Large intestine (tissue), 3 donors: Measurements from ENCODE around the gene SRRM4. TPM values are rescaled to one million over a fixed set of nuclear protein-coding genes. Genes with fewer than 3 reads are reported as not detected.
A peak's percentile ranks its signal among the peaks of the same experiment; 100 is the strongest.

Source experiments
- DNase-seq, 2 donors: peaks; one replicate each; pipeline versions ENCODE4 v3.0.0 to v3.0.0-alpha.2; 2013
- H3K27ac ChIP-seq: one replicate; pipeline ENCODE4 v1.5.1; 2013; ENCODE audit warnings: low read length
- H3K27me3 ChIP-seq: 2 replicates; pipeline ENCODE4 v1.6.1; 2013; ENCODE audit warnings: low read length; ENCODE audit not compliant: control insufficient read depth, insufficient read depth
- H3K36me3 ChIP-seq: 2 replicates; pipeline ENCODE4 v1.6.1; 2013; ENCODE audit warnings: low read length; ENCODE audit not compliant: control insufficient read depth, insufficient read depth
- H3K4me1 ChIP-seq: one replicate; pipeline ENCODE4 v1.6.1; 2013; ENCODE audit warnings: low read length; ENCODE audit not compliant: control insufficient read depth, insufficient read depth
- H3K4me3 ChIP-seq: one replicate; pipeline ENCODE4 v1.5.1; 2013; ENCODE audit warnings: low read length
- H3K9me3 ChIP-seq: one replicate; pipeline ENCODE4 v1.6.1; 2013; ENCODE audit warnings: mild to moderate bottlenecking, low read depth, low read length, moderate library complexity; ENCODE audit not compliant: control insufficient read depth
- WGBS: methylation state at CpG from one replicate; pipeline ENCODE4 v1.1.5; 2013; ENCODE audit warnings: low lambda C conversion rate; ENCODE audit not compliant: insufficient coverage; 5-methylcytosine and 5-hydroxymethylcytosine counted together
- polyA plus RNA-seq: library from polyadenylated mRNA; unstranded; fragments of 120-200 nt; gene quantifications from one replicate; pipeline ENCODE4 v1.2.1, GENCODE V29; 2013

SRRM4 gene
- polyA plus RNA-seq, 1 donor: 1.6 TPM

DNA sequence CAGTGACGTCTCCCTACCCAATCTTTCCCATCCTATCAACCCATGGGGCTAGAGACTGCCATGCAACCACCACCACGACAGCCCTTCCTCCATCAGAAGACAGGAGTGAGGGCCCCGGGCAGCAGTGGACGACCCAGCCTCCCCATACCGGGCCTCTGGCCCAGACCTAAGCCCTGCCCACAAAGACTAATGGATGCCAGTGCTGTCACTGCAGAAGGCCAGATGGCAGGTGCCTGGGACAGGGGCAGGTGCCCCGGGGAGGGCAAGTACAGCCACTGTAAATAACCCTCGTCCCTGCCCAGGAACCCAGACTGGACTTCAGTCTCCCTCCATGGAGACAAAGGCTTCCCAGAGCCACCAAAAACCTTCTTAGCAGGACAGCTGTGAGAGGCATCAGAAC, 177.1 kb downstream of the SRRM4 start:
- Histone ChIP-seq H3K4me3 (no peak overlapping the region), H3K27me3 (peaks cover 15% of the 10 kb centered on the region), H3K36me3 (no peaks in the 10 kb centered on the region), H3K9me3 (peaks cover 5% of the 10 kb centered on the region), H3K4me1 (no peaks in the 10 kb centered on the region), H3K27ac (no peak overlapping the region)
- 100% methylated on average over 1 of the region's 7 CpGs for WGBS
- no peak for DNase-seq

DNA sequence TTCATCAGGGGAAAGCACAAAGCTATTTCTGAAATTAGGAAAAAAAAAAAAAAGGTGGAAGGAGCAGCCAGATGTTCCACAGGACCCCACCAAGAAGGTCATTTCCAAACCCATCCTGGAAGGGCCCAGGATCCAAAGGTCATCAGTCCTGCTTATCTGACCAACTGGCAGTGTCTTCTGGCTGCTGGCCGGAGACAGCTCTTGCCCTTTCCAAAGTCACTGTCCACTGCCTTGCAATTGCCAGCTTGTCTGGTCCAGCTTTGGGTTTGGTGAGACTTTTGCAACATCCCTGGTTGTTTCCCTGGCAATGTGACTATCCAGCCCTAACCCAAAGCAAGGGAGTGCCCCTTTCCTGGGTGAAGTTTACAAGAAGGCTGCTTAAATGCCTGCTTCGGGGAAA, 178.5 kb downstream of the SRRM4 start:
- Histone ChIP-seq H3K9me3 (no peaks in the 10 kb centered on the region), H3K27me3 (peaks cover 4% of the 10 kb centered on the region), H3K27ac (no peak overlapping the region), H3K36me3 (no peaks in the 10 kb centered on the region), H3K4me1 (no peaks in the 10 kb centered on the region), H3K4me3 (no peak overlapping the region)
- 100% methylated on average over 1 of the region's 2 CpGs for WGBS
- no peak for DNase-seq

DNA sequence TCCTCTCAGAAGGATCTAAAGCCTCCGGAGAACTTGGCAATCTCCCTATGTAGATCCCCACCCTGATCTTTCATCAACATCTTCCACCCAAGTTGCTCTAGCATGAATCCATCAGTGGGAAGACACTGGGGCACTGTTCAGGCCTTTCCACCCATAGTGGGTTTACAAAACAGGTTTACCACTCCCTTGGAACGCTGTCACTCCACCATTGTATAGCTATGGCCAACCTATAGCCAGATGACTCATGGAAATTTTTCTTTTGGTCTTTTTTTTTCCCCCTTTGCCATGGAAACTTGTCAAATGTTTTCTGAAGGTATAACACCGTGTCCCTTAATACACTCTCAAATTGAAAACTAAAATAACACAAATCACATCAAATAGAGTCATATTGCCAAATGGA, 186.6 kb downstream of the SRRM4 start:
- no peak for DNase-seq
- 86% methylated on average over 2 of the region's 3 CpGs for WGBS
- H3K27ac ChIP-seq: no peak overlapping the region
- no peaks in the 10 kb centered on the region for H3K36me3 ChIP-seq
- H3K4me1 ChIP-seq: no peaks in the 10 kb centered on the region
- H3K27me3 ChIP-seq: no peaks in the 10 kb centered on the region
- H3K4me3 ChIP-seq: no peak overlapping the region
- no peaks in the 10 kb centered on the region for H3K9me3 ChIP-seq

DNA sequence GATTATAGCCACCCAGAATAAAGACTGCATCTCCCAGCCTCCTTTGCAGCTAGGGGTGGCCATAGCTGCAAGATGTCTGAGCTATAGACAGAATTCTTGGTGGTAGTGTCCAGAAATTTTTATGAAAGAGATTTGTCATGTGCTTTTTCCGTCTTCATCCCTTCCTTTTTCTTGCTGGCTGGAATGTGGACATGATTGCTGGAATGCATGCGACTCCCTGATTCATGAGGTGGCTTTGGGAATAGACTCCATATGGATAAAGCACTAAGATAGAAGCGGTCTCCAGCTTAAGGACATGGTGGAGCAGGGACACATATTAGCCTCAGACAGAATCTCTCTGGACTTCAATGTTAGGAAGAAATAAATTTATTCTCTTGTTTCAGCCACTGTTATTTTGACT, 187.4 kb downstream of the SRRM4 start:
- Histone ChIP-seq H3K27ac (no peak overlapping the region), H3K4me3 (no peak overlapping the region), H3K9me3 (no peaks in the 10 kb centered on the region), H3K27me3 (no peaks in the 10 kb centered on the region), H3K36me3 (no peaks in the 10 kb centered on the region), H3K4me1 (no peaks in the 10 kb centered on the region)
- DNase-seq: no peak
- 80% methylated on average over 1 of the region's 3 CpGs for WGBS

DNA sequence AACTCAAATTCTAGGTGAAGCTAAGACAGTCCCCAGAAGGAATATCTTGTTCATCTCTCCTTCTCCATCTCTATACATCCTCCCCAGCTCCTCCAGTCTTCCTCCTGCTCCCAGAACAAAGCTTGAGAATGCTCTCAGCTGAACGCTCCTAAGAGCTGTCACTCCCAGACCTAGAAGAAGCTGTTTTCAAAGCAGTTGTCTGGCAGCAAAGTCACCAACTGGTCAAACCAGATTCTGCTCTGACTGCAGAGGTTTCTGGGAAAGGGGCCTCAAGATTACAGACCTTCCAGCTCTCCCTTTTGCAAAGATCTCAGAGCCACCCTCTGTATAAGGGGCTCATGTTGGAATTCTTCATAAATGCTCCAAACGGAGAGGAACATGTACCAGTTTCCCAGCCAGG, 187.8 kb downstream of the SRRM4 start:
- no peaks in the 10 kb centered on the region for H3K36me3 ChIP-seq

DNA sequence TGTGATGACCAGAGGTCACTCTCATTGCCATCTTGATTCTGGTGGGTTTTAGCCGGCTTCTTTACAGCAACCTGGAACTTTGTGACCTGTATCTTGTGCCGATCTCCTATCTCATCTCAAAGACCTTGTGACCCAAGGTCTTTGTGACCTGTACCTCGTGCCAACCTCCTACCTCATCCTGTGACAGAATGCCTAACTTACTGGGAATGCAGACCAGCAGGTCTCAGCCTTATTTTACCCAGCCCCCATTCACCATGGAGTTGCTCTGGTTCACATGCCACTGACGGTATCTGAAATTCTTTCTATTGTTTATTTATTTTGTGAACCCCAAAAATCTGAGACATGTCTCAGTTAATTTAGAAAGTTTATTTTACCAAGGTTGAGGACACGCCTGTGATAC, 189.9 kb downstream of the SRRM4 start:
- Histone ChIP-seq H3K36me3 (no peaks in the 10 kb centered on the region), H3K27me3 (peaks cover 4% of the 10 kb centered on the region), H3K4me3 (no peak overlapping the region), H3K4me1 (no peaks in the 10 kb centered on the region), H3K27ac (no peak overlapping the region), H3K9me3 (no peaks in the 10 kb centered on the region)
- DNase-seq: no peak
- whole genome bisulfite sequencing: no CpG with 5 or more reads among the region's 5 CpGs

More for the DNA sequence above, 187.8 kb downstream of the SRRM4 start:
- Histone ChIP-seq H3K27ac (no peak overlapping the region), H3K4me3 (no peak overlapping the region), H3K9me3 (no peaks in the 10 kb centered on the region), H3K4me1 (no peaks in the 10 kb centered on the region), H3K27me3 (no peaks in the 10 kb centered on the region)
- 0% methylated on average over 1 of the region's 2 CpGs for WGBS
- no peak for DNase-seq

DNA sequence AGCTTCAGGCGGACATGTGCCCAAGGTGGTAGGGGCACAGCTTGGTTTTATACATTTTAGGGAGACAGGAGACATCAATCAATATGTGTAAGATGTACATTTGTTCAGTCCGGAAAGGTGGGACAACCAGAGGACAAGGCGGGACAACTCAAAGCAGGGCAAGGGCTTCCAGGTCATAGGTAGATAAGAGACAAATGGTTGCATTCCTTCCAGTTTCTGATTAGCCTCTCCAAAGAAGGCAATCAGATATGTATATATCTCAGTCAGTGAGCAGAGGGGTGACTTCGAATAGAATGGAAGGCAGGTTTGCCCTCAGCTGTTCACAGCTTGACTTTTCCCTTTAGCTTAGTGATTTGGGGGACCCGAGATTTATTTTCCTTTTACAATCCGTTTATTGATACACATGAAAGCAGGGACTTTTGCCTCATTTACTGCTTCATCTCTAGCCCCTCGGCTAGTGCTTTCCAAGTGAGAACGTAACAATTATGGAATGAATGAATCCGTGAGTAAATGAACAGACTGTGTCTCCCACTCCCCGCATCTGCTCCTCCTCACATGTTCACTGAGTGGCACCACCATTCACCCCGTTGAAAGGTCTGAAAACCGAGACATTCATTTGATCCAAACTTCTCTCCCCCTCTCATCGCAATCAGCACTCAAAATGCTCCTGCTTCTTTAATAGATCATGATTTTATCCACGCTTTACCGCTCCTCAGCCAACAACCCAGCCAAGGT, 190.5 kb downstream of the SRRM4 start:
- Histone ChIP-seq H3K36me3 (no peaks in the 10 kb centered on the region), H3K27ac (no peak overlapping the region), H3K27me3 (peaks cover 7% of the 10 kb centered on the region), H3K9me3 (no peaks in the 10 kb centered on the region), H3K4me1 (no peaks in the 10 kb centered on the region), H3K4me3 (no peak overlapping the region)
- WGBS: 78% methylated on average over 5 of the region's 15 CpGs
- DNase-seq: no peak

DNA sequence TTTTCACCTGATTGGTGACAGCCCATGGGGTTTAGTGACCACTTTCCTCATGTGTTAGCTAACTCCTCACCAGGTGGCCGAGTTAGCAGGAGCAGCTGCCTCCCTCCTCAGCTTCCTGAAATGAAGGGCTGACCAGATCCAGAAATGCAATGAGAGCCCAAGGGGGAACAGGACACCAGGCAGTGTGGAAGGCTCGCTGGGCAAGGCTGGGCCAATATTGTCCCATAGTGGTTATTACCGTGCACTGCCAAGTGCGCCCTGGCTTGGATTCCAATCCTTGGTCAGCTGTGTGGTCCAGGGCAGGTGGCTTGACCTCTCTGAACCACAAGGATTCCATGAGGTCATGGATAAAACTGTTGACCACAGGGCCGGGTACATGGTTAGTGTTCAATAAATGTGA, 193.7 kb downstream of the SRRM4 start:
- no CpG with 5 or more reads among the region's 5 CpGs for WGBS
- no peaks in the 10 kb centered on the region for H3K4me1 ChIP-seq
- H3K4me3 ChIP-seq: no peak overlapping the region
- peaks cover 24% of the 10 kb centered on the region for H3K27me3 ChIP-seq
- H3K27ac ChIP-seq: no peak overlapping the region
- no peak for DNase-seq
- H3K9me3 ChIP-seq: peaks cover 3% of the 10 kb centered on the region
- no peaks in the 10 kb centered on the region for H3K36me3 ChIP-seq

DNA sequence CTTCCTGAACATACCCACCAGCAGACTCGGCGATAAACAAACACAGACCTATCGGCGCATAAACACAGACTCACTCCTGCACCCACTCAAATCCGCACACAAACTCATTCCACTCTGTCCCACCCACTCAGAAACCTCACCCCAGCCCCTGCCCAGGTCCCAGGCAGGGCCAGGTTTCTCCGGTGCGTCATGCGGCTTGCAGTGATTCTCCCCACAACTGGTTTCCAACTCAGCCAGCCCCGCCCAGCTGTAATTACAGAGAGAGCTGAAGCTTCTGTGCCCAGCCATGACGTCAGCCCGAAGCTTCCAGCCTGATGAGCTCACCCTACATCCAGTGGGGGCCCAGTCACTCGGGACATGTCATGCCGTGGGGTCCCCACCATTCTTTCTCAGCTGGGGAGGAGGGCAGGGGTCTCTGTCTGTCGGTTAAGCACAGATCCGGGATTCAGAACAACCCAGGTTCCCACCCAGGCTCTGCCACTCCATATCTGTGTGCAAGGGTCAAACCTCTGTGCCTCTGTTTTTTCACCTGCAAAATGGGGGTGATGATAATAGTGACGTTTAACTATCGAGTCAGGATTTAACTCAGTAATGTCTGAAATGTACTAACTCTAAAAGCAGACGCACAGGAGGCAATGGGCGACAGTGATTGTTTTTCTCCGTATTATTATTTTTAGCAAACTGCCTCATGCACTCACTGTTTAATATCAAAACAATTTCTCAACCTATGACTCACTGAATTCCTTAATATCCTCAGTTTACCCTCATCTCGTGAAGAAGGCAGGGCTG, 195.1 kb downstream of the SRRM4 start:
- Histone ChIP-seq H3K4me3 (no peak overlapping the region), H3K27me3 (peaks cover 24% of the 10 kb centered on the region), H3K27ac (no peak overlapping the region), H3K9me3 (peaks cover 3% of the 10 kb centered on the region), H3K36me3 (no peaks in the 10 kb centered on the region), H3K4me1 (no peaks in the 10 kb centered on the region)
- no CpG with 5 or more reads among the region's 21 CpGs for WGBS
- DNase-seq: peak; percentile 60 to 64

DNA sequence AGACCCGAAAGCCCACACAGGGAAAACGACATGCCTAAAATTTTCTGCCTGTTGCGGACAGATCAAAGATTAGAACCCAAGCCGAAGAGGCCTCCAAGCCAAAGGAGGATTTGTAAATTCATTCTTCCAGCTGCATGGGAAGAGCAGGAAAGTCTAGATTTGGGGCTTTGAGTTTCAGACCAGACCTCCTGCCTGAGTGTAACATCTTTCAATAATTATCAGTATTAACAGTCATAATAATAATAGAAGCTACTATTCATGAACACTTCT, 195.7 kb downstream of the SRRM4 start:
- no peaks in the 10 kb centered on the region for H3K36me3 ChIP-seq
- H3K4me3 ChIP-seq: no peak overlapping the region
- H3K27ac ChIP-seq: no peak overlapping the region
- no CpG with 5 or more reads among the region's 4 CpGs for WGBS
- H3K4me1 ChIP-seq: no peaks in the 10 kb centered on the region
- no peak for DNase-seq
- H3K9me3 ChIP-seq: peaks cover 3% of the 10 kb centered on the region
- peaks cover 24% of the 10 kb centered on the region for H3K27me3 ChIP-seq
